Stimulated activated CD4-positive, alpha-beta T cell treated with anti-CD3 and anti-CD28 coated beads, Interleukin-12 subunit alpha, Interleukin-12 subunit beta, amount 100 ng/mL, for 48 hours (primary cell): ENCODE data around the gene SNX11.
A peak's percentile ranks its signal among the peaks of the same experiment; 100 is the strongest.

Experiments used
- DNase-seq, 3 donors: peaks; one replicate each; pipeline ENCODE4 v3.0.0-alpha.2; 2020; ENCODE audit warnings: low read depth in 2 of 3, low spot score in 1 of 3

SNX11 gene

DNA sequence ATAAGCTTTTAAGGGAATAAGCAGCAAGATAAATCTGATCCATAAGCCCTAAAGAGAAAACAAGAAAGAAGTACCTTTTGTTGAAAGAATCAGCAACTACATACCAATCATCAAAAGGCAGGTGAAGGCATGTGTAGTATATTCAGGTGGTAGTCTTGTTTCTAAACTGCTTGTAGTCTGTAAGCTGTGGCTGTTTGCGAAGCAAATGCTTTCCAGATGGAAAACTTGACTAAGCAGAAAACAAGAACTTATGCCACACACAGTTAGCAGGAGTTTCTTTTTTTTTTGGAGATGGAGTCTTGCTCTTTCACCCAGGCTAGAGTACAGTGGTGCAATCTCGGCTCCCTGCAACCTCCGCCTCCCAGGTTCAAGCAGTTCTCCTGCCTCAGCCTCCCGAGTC, 12.0 kb upstream of the SNX11 start:
- DNase-seq = no peak

DNA sequence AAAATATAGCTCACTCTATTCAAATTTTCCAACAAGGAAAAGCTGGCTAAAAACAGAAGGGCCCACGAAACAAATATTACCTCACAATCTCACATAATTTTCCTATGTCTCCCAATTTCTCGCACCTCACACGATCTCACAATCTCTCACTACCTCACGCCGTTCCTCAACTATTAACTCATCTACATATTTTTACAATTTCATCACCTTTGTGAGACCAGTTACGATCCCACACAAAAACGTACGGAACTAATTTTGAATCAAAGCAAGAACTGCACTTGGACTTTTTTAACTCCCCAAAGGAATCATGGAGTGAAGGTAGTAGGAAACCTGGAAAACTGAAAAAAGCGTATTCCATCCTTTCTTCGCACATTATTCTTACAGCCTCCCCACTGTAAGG, 7.4 kb upstream of the SNX11 start:
- no peak for DNase-seq

DNA sequence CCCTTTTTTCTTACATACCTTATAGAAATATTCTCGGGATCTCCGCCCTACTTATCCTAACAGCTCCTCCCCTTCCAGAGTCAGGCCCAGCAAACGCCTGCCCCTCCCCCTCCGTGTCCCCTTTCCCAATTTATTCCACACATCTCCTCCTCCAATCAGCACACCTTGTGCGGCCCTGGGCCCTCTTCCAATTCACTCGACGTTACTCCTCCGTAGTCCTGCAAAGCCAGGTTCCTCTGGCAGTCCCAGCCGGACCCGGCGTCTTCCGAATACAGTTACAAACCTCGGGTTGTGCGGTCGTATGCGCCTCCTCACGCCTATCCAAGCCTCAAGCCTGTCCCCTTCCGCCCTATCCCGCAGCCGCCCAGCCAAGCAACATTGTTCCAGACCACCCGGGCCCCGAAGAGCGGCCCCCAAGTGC, 7.0 kb upstream of the SNX11 start:
- no peak for DNase-seq

DNA sequence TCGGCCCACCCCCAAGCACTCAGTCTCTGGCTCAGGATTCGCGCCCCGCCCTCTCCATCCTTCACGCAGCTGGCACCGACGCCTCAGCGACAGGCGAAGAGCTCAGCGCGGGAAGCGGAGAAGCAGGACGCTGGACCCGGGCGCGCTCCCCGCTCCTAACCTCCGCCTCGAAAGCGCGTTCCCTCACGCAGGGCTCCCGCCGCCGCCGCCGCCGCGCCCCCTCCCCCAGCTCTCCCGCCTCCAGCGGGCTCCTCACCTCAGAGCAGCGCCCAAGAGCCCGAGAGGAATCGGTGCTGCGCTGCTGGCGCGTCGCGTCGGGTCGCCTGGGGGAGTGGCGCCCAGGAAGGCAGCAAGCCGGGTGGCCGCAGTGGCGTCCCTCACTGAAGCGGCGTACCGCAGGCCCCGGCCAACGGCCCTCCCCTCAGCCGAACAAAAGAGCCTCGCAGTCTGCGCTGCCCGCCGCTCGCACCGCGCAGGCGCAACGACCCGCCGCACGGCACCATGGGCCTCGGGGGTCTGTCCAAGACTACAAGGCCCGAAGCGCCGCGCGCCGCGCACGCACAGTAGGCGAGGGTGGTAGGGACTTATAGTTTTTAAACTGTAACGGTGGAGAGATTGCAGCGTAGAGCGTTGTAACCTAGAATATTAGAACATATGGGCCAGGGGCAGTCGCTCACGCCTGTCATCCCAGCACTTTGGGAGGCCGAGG, 6.4 kb upstream of the SNX11 start, which contains the start of gene CBX1:
TSS of gene CBX1 (minus strand) at position 467 of the 709 bp plus-strand sequence. CDS start 24,474 bp downstream, outside the sequence.
- DNase-seq = peak; percentile 82 to 92 (median 90)

DNA sequence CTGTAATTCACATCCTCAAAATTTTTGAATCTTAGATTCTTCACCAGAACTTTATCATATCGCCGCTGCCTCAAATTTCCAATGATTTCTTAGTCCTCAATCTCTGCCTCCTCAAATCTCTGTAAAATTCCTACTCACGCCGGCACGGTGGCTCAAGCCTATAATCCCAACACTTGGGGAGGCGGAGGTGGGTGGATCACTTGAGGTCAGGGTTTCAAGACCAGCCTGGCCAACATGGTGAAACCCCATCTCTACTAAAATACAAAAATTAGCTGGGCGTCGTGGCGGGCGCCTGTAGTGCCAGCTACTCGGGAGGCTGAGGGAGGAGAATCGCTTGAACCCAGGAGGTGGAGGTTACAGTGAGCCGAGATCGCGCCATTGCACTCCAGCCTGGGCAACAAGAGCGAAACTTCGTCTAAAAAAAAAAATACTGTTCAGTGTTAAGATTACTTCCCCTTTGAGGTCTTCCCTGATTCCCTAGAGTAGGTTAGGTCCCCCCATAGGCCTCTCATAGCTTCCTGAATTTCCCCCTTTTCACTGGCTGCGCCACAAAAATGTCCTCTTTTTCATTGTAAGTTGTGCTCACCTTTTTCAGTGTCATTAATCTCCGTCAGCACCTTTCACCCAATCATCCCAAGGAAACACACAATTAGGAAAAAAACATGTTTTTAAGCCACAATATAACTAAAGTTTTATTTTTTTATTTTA, 5.4 kb upstream of the SNX11 start:
- DNase-seq = no peak

DNA sequence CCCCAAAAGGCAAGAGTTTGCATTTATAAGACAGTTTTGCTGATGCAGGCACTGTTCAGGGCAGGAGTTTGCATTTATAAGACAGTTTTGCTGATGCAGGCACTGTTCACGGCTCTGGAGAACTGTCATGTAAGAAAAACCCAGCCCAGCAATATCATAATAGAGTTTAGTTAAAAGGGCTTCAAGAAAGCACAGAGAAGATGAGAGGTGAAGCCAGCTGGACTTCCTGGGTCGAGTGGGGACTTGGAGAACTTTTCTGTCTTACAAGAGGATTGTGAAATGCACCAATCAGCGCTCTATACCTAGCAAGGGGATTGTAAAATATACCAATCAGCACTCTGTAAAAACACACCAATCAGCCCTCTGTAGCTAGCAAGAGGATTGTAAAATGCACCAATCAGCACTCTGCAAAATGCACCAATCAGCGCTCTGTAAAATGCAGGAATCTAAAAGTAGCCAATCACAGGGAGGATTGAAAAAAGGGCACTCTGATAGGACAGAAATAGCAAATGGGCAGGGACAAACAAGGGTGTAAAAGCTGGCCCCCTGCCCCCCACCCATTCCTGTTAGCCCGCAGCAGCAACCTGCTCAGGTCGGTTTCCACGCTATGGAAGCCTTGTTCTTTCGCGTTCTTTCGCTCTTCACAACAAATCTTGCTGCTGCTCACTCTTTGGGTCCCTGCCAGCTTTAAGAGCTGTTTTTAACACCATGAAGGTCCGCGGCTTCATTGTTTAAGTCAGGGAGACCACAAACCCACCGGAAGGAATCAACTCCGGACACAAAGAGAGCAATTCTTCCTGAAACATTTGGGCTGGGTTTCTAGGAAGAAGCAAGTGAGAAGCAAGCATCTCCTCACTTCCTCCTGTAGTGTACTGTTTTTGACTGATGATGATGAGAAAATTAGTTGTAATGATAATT, 4.5 kb upstream of the SNX11 start:
- peak in 1 of 3 donors; percentile 41 for DNase-seq

DNA sequence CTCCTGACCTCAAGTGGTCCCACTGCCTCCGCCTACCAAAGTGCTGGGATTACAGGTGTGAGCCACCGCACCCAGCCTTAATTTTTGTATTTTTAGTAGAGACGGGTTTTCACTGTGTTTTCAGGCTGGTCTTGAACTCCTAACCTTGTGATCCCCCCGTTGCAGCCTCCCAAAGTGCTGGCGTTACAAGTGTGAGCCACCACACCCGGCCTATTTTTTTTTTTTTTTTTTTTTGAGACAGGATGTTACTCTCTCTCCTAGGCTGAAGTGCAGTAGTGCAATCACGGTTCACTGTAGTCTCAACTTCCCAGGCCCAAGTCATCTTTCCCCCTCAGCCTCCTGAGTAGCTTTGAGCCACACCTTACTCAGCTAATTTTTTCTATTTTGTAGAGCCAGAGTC, 3.1 kb upstream of the SNX11 start:
- DNase-seq = no peak

DNA sequence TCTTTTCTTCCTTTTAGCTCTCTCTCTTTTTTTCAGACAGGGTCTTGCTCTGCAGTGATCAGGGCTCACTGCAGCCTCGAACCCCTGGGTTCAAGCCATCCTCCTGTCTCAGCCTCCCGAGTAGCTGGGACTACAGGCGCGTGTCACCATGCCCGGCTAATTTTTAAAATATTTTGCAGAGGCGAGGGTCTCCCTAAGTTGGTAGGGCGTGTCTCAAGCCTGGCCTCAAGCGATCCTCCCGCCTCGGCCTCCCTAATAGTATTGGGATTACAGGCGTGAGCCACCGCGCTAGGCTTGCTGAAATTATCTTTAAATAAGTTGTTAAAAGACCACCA, 797 bp upstream of the SNX11 start:
- DNase-seq = no peak

DNA sequence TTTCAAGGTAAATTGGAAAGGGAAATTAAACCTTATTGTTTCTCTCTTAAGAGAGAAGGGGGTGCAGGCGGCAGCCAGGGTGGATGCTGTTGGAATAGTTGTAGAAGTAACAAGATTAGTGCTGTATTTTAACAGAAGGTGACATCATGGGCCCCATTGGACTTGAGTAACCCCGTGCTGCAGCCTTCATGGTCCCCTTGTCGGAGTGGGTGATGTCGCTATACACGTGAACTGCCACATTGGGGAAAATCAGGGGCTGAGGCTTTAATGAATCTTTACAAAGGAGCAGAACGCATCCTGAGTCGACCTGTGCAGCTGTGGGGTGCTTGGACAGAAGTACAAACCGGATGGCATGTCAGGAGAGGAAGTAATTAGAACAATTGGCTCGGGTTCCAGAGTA, 3.2 kb downstream of the SNX11 start:
- DNase-seq = no peak

DNA sequence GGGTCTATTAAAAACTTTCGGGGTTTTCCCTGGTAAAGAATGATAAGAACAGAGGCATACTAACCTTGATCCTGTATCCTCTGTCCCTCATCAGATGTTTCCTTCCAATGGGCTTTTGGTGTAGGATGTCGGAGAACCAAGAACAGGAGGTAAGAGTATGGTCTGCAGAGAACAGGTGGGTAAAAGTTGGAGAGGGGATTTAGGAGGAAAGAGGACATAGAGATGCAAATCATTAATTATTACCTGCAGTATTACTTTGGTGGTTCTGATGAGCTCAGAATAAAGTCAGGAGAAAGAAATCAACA, 4.3 kb downstream of the SNX11 start:
- DNase-seq = no peak

DNA sequence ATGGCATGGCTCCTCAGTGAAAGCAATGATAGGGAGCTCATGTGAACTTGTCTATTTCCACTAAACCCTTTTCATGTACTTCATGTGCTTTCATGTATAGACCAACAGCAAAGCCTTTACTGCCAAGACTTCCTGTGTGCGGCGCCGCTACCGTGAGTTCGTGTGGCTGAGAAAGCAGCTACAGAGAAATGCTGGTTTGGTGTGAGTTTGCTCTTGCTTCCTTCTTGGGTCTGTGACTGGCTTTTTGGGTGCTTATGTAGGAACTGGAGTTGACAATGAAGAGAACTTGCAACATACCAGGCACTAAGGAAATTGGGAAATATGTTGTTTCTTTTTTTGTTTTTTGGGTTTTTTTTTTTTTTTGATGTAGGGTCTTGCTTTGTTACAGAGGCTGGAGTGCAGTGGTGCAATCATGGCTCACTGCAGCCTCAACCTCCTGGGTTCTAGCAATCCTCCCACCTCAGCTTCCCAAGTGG, 5.7 kb downstream of the SNX11 start:
- no peak for DNase-seq

DNA sequence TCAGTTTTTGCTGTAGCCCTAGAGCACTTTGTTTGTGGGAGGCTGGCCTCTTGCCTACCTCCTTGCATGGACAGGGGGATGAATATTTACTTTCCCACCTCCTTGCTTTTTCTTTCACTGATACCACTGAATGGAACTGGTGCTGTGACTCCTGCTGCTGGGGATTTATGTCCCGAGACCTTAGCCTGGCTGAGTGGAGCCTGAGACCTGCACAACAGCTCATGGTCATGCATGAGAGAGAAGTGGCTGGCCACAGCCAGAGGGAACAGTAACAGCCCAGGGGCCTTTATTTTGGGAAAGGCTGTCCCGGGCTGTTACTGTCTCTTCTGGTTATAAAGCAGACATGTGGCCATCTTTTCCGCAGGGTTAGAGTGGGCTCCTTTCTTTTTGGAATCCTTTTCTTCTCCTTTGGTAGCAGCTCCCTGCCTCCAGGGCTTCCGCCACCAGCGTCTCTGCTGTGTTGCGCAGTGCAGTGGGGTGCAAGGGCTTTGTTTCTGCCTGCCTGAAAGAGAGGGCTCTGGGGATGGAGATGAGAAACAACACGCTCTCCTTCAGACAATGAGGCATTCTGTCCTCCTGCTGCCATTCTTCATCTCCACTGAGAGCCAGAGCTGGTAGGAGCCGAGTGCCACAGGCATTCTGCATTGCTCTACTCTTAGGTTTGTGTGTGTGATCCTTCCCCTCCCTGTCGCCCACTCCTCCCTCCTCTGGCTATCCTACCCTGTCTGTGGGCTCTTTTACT, 14.5 kb downstream of the SNX11 start:
- DNase-seq = no peak

DNA sequence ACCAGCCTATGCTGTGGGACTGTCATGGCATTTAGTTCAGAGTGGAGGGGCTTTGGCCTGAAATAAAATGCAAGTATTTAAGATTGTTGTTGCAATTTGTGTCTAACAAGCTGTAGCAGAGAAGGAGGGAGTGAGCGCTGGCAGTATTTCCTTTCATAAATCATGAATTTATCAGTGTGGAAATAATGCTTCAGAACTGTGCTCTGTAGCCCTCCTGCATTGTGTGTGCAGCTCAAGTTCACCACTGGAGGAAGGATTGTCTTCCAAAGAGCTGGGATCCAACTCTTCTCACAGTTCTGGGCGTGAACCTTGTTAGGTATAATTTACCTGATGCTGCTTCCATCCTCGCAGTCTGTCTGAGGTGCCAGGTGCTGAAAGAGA, 15.1 kb downstream of the SNX11 start:
- no peak for DNase-seq

DNA sequence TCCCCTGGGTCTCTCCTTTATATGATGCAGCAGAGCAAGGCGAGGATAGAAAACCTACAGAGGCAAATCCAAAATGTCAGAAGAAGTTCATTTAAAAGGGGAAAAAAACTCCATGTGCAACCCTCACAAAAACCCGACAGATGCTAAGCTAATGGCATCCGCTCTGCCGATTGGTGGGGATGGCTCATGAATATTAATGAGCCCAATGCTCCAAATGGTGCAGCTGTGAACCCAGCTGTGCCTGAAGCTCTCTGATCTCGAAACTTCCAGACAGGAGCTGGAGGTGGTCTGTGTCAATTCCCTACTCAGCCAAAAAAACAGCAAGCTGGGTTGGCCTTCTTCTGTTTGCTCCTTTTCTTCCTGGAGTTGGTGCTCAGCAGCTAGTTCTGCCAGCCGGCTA, 15.5 kb downstream of the SNX11 start:
- no peak for DNase-seq

DNA sequence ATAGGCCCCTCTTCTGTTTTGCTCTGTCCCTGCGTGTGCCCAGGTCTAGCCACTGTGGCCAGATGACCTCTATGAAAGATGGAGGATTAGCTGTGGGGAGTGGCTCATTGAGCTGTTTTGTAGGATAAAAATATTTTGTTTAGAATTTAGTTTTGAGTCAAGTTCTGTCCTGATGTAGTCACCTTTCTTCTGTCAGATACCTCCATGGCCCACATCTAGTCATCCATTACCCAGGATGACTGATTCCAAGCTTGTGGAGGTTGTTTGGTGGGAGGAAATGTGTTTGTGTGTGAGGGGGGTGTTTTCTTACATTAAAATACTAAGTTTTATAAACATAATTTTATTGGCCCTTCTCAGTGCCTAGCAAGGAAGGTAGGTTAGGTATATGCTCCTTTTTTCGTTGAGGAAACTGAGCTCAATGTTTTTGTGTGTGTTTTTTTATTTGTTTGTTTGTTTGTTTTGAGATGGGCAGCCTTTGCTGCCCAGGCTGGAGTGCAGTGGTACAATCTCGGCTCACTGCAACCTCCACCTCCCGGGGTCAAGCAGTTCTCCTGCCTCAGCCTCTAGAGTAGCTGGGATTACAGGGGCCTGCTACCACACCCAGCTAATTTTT, 16.3 kb downstream of the SNX11 start:
- DNase-seq = no peak

DNA sequence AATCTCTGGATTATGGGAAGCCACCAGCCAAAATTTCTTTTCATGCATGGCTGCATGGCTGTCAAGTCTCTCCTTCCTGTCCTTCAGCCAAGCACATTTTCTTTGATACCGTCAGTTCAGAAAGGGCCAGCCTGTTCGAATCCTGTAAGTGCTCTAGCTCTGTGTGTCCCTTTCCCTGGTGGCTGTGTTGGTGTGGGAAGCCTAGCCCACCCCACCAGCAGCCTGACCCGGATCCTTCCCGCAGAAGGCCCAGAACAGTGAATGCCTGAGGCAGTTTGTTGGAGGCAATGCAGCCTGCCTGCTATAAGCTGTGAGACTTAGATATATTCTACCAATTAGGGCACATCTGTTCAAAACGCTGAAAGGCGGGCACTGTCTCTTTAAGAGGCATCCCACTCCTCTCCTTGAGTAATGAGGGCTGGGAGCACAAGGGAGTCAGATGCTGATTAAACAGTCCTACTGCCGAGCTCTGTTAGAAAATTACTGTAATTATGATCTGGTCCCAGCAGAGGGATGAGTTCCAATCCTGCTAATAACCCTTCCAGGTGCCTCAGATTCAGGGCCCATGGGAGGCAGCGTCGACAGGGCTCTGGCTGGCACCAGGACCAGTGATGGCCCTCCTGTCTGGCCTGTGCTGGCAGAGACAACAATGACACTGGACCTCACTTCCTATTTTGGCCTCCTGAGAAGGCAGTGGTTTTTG, 18.4 kb downstream of the SNX11 start:
- DNase-seq = no peak

DNA sequence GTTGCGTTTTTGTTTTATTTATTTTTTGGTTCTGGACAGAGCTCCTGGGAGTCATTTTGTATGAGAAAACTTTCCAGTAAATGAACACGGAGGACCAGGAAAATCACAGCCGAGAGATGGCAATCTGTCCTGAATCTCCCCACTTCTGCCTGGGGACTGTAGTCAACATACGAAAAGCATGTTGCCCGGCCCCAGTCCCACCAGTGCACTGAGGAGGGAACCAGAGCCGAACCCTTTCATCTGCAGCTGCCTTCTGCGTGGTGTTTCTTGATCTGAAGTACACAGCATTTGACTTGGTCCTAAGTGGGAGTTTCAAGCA, 18.9 kb downstream of the SNX11 start:
- no peak for DNase-seq

DNA sequence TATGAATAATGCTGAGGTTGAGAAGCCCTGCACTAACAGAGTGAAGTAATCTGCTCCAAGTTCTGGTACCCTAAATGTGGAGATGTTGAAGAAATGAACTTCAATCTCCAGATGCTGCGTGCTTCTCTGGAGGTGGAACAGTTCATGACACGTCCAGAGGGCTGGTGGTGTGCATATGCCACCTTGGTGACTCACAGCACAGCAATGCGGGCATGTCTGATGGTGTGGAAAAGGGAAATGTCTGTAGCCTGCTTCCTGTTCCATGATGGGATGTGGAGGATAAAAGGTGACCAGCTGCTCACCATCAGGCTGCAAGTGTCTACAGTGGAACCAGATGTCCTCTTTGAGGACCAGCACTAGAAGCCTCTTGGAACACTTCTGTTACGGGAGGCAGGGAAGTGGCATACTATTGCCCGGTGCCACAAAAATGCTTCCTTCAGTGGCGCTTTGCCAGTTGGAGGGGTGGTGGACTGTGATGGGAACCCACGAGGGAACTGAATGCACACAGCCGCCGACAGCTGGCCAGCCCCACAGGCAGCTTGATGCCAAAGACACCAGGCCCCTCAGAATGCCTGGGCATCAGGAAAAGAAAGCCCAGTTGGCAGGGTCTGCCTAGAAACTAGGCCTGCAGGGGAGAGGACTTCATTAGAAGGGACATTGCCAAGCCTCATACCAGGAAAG, 19.9 kb downstream of the SNX11 start:
- DNase-seq = no peak

DNA sequence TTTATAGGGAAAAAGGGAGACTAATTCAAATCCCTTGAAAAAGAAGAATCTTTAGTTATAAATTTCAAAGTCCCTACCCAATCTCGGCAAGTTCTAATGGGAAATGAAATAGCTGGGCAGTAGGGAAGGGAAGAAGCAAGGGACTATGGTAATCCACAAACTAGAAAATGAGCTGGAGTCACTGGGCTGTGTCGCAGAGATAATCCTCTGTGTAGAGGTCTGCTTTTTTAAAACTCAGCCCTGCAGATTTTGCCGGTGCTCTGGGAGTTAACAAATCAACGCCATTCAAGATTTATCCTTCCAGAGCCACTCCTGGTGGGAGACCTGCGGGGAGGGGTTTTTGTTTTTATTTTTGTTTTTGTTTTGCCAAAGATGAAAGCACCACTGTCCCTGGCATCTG, 20.8 kb downstream of the SNX11 start:
- no peak for DNase-seq

DNA sequence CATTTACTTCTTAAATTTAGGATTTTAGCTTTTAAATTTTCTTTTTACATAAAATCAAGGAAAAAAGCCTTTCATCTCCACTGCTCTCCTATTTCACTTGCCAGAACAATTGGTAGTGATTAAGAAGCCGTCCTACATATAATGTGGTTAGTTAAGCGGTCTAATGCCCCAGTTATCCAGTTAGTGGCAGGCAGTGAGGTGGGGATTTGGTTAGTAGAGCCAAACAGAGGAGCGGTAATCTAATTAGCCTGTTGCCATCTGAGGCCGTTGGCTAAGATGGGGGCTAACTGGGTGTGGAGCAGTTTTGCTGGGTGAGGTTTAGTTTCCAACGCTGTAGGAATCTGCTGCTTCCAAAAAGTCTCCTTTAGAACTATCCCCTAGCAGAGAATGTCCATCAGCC, 22.4 kb downstream of the SNX11 start:
- DNase-seq = no peak
